ENCODE data around the gene RPL13. TPM values are rescaled to one million over a fixed set of nuclear protein-coding genes. Genes with fewer than 3 reads are reported as not detected.

The RPL13 gene
- total RNA-seq: 2,119 and 2,522 TPM in 2 replicates

DNA sequence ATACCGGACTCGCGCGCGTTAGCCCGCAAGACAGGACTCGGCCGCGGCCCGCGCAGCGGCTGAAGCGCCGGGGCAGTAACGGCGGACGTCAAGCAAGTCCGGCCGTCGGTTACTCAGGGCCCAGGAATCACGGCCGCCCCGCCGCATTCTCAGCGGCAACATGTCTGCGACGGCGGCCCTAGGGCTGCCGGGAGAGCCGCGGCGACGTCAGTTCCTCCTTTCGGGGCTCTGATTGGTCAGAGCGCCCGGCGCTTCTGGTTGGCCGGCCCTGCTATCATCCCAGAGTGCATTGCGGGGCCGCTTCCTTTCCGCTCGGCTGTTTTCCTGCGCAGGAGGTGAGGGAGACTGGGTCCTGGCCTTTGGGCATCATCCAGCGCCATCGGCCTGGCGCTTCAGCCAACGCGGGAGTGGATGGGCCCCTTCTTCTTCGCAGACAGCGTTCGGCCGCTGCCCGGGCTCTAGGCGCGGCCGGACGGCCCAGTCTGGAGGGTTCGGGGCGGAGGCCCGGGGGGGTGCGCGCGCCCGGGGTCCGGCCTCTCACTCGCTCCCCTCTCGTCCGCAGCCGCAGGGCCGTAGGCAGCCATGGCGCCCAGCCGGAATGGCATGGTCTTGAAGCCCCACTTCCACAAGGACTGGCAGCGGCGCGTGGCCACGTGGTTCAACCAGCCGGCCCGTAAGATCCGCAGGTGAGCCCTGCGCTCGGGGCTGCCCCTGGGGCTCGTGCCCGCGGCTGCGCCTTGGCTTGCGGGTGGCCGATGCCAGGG is at the start of gene RPL13:
RPL13 (plus strand) TSS at position 305 of the 764 bp plus-strand sequence; CDS start at position 583, 278 bp downstream.

GRCh38 chr16:89575247-89576152 is 15.0 kb downstream of the RPL13 start, which contains the start of gene CPNE7:
Gene CPNE7 (plus strand): TSS chr16:89575758. CDS start chr16:89575898, 140 bp downstream.

DNA sequence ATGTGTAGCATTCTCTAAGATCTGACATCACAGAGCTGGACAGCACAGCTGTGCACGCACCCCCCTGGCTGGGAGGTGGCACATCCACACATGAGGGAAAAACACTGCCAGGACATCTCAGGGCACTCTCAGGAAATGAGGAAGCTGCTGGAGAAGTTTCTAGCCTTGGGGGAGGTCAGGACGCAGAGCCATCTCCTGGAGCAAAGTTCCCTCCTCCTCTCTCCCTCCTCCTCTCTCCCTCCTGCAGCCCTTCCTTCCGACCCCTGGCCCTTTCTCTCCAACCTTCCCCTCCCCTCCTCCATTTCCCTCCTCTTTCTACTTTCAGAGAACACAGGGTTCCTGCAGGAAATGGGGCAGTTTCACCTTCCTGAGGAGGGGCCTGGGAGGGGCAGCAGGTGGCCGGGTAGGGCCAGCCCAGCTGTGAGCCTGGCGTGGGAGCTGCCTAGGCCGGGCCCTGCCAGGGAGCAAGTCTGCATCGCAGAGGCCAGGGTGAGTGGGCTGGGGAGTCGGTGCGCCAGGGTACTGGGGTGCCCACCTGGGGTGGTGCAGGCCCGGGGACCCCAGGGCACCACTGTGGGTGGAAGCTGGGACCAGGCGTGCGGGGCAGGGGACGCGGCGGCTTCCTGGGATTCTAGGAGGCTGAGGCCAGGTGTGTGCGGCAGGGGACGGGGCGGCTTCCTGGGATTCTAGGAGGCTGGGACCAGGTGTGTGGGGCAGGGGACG is 52.9 kb downstream of the RPL13 start, which contains the start of gene DPEP1:
DPEP1 (plus strand) TSS at position 412 of the 723 bp plus-strand sequence. CDS start 16,769 bp downstream, outside the sequence.

Other genes with a start within 250 kb of the RPL13 start
- gene ANKRD11, start 70.1 kb upstream of the RPL13 start, total RNA-seq: 49.4 and 65.8 TPM in 2 replicates
- gene SPG7, start 52.3 kb upstream of the RPL13 start, total RNA-seq: 109 and 122 TPM in 2 replicates
- gene CPNE7, start 15.1 kb downstream of the RPL13 start, total RNA-seq: 8.9 and 12.2 TPM in 2 replicates
- not detected in 2 replicates for gene DPEP1, start 53.0 kb downstream of the RPL13 start, total RNA-seq
- 75.3 and 94.5 TPM in 2 replicates for gene CHMP1A, start 97.0 kb downstream of the RPL13 start, total RNA-seq
- 2.5 and 2.8 TPM in 2 replicates for gene SPATA33, start 97.2 kb downstream of the RPL13 start, total RNA-seq
- gene CDK10, start 126.0 kb downstream of the RPL13 start, total RNA-seq: 32.9 and 33.2 TPM in 2 replicates
- gene SPATA2L, start 141.0 kb downstream of the RPL13 start, total RNA-seq: 8.9 and 13.6 TPM in 2 replicates
- 7.7 and 9.2 TPM in 2 replicates for gene VPS9D1, start 160.2 kb downstream of the RPL13 start, total RNA-seq
- gene ZNF276, start 160.9 kb downstream of the RPL13 start, total RNA-seq: 13.2 and 14.9 TPM in 2 replicates